Stimulated activated CD8-positive, alpha-beta memory T cell treated with anti-CD3 and anti-CD28 coated beads, Interleukin-12 subunit alpha, Interleukin-12 subunit beta, amount 100 ng/mL, for 24 hours (primary cell): ENCODE measurements around the gene PALLD.

ENCODE experiments used
- DNase-seq: peaks from one replicate; pipeline ENCODE4 v3.0.0-alpha.2; 2020; ENCODE audit errors: extremely low read depth

The PALLD gene

GRCh38 chr4:168593399-168593798 lies 96.5 kb downstream of the PALLD start:
- no peak for DNase-seq

GRCh38 chr4:168594121-168594520 lies 97.3 kb downstream of the PALLD start:
- no peak for DNase-seq

- DNase-seq = no peak
These were observed 101.3 kb downstream of the PALLD start for GRCh38 chr4:168598191-168598590.

- DNase-seq = no peak
These were observed 104.1 kb downstream of the PALLD start for GRCh38 chr4:168600796-168601583.

GRCh38 chr4:168601899-168602298 lies 105.0 kb downstream of the PALLD start:
- no peak for DNase-seq

GRCh38 chr4:168604496-168605373 lies 107.9 kb downstream of the PALLD start:
- no peak for DNase-seq

GRCh38 chr4:168605411-168605810 lies 108.6 kb downstream of the PALLD start:
- DNase-seq = no peak

GRCh38 chr4:168607215-168607614 lies 110.4 kb downstream of the PALLD start:
- DNase-seq = no peak

- no peak for DNase-seq
These were observed 111.9 kb downstream of the PALLD start for GRCh38 chr4:168608771-168609170.

GRCh38 chr4:168609369-168609768 lies 112.5 kb downstream of the PALLD start:
- no peak for DNase-seq

GRCh38 chr4:168610911-168611530 lies 114.2 kb downstream of the PALLD start:
- DNase-seq = no peak

GRCh38 chr4:168612450-168613135 lies 115.7 kb downstream of the PALLD start:
- no peak for DNase-seq

- no peak for DNase-seq
These were observed 117.0 kb downstream of the PALLD start for GRCh38 chr4:168613869-168614268.

- no peak for DNase-seq
These were observed 117.6 kb downstream of the PALLD start for GRCh38 chr4:168614281-168615057.

- no peak for DNase-seq
These were observed 118.6 kb downstream of the PALLD start for GRCh38 chr4:168615294-168616065.

GRCh38 chr4:168618577-168619265 lies 121.9 kb downstream of the PALLD start:
- DNase-seq = no peak

- DNase-seq = no peak
These were observed 122.4 kb downstream of the PALLD start for GRCh38 chr4:168619266-168619631.

- DNase-seq = no peak
These were observed 125.1 kb downstream of the PALLD start for GRCh38 chr4:168621806-168622589.

- DNase-seq = no peak
These were observed 125.7 kb downstream of the PALLD start for GRCh38 chr4:168622600-168622999.
